GM12878 (cell line): ENCODE results near the gene PAM16. TPM values are rescaled to one million over a fixed set of nuclear protein-coding genes. Genes with fewer than 3 reads are reported as not detected.

ENCODE experiments used
- ATAC-seq: fragments of 200-7000 bp; cut with Tn5 transposase; 3 replicates; pipeline ENCODE4 v1.9.1; 2020; ENCODE audit warnings: mild to moderate bottlenecking, moderate library complexity
- BruUV-seq: library from RNA; stranded (reverse); fragments of 400-500 nt; replicated peaks from 2 replicates; lab custom pipeline; 2021; lab: Mats Ljungman, UMichigan
- CTCF ChIA-PET: fragments of 300-600 bp; sonication (Branson Sonifier 250); formaldehyde crosslinking; extraction: SDS; loops from one replicate; lab custom pipeline; 2021; ENCODE audit warnings: inconsistent platforms; lab: Yijun Ruan, JAX
- POLR2A ChIA-PET: fragments of 350-600 bp; formaldehyde crosslinking; extraction: SDS; loops from one replicate; lab custom pipeline; 2021; ENCODE audit warnings: inconsistent platforms; lab: Charles Lee
- RAD21 ChIA-PET: fragments of 300-600 bp; sonication (Branson Sonifier 250); formaldehyde crosslinking; loops from one replicate; lab custom pipeline; 2023; ENCODE audit warnings: antibody characterized with exemption; ENCODE audit not compliant: unreplicated experiment; lab: Charles Lee
- SMC1A ChIA-PET: fragments of 300-600 bp; sonication (Branson Sonifier 250); formaldehyde crosslinking; loops from one replicate; lab custom pipeline; 2023; ENCODE audit not compliant: unreplicated experiment, uncharacterized antibody; lab: Charles Lee
- DNase-seq: peaks from one replicate; pipeline ENCODE4 v3.0.0-alpha.2; 2011; ENCODE audit warnings: low read depth, low spot score
- FAIRE-seq: peaks from 3 replicates; lab custom pipeline; 2011; peaks lifted over from hg19 to GRCh38; lab: Jason Lieb, UNC
- H2AFZ ChIP-seq: 2 replicates; pipeline ENCODE4 v1.6.0; 2011; ENCODE audit warnings: low read depth, low read length, control low read depth; ENCODE audit not compliant: control insufficient read depth
- H3K27ac ChIP-seq: 2 replicates; pipeline ENCODE4 v1.5.1; 2011; ENCODE audit warnings: control low read depth; ENCODE audit not compliant: control insufficient read depth, insufficient read depth
- H3K27me3 ChIP-seq, 2 experiments: replicated peaks in 1 of 2; 2 replicates each; pipeline versions ENCODE4 v1.6.0 to v1.6.1; 2011; ENCODE audit warnings: low read length in 1 of 2; ENCODE audit not compliant: control insufficient read depth in 2 of 2, insufficient read depth in 2 of 2
- H3K36me3 ChIP-seq, 2 experiments: 2 replicates each; pipeline ENCODE4 v1.5.1; 2011; ENCODE audit warnings: low read length in 1 of 2; ENCODE audit not compliant: control insufficient read depth in 2 of 2, insufficient read depth in 2 of 2
- H3K4me1 ChIP-seq: 2 replicates; pipeline ENCODE4 v1.6.1; 2011; ENCODE audit warnings: mild to moderate bottlenecking, low read length, moderate library complexity, mixed read lengths; ENCODE audit not compliant: control insufficient read depth, insufficient read depth
- H3K4me2 ChIP-seq: 2 replicates; pipeline ENCODE4 v1.6.0; 2011; ENCODE audit warnings: control low read depth; ENCODE audit not compliant: control insufficient read depth, insufficient read depth
- H3K4me3 ChIP-seq: fragments of 200-600 bp; sonication (generic); 2 replicates; pipeline ENCODE4 v1.5.1; 2016
- H3K79me2 ChIP-seq: 2 replicates; pipeline ENCODE4 v1.6.0; 2011; ENCODE audit warnings: low read length; ENCODE audit not compliant: control insufficient read depth, insufficient read depth
- H3K9ac ChIP-seq: 2 replicates; pipeline ENCODE4 v1.8.0; 2011; ENCODE audit warnings: low read length, control low read depth, mixed read lengths; ENCODE audit not compliant: control insufficient read depth, insufficient read depth
- H3K9me3 ChIP-seq: replicated peaks from 3 replicates; pipeline ENCODE4 v1.5.1; 2011; ENCODE audit warnings: mild to moderate bottlenecking, low read length; ENCODE audit not compliant: control insufficient read depth, insufficient read depth
- H4K20me1 ChIP-seq: 2 replicates; pipeline ENCODE4 v1.6.0; 2011; ENCODE audit not compliant: control insufficient read depth, insufficient read depth
- BHLHE40 ChIP-seq, 2 experiments: fragments of 450-650 bp in 1 of 2; IDR thresholded peaks; 2 replicates each; pipeline ENCODE4 v1.6.1; 2011 to 2017; ENCODE audit warnings: low read depth in 2 of 2, borderline replicate concordance in 1 of 2, improper control_type of control experiment in 1 of 2, low read length in 1 of 2, mild to moderate bottlenecking in 1 of 2
- E4F1 ChIP-seq: fragments of 450-650 bp; IDR thresholded peaks from 2 replicates; pipeline ENCODE4 v1.6.1; 2018; ENCODE audit warnings: borderline replicate concordance, mild to moderate bottlenecking; ENCODE audit not compliant: partially characterized antibody
- EZH2 ChIP-seq: IDR thresholded peaks from 2 replicates; pipeline ENCODE4 v1.6.1; 2012; ENCODE audit warnings: low read depth, mild to moderate bottlenecking, control low read depth, inconsistent platforms, low read length, borderline replicate concordance; ENCODE audit not compliant: control insufficient read depth
- GABPA ChIP-seq: IDR thresholded peaks from 2 replicates; pipeline ENCODE4 v1.6.1; 2014; ENCODE audit warnings: antibody characterized with exemption, low read depth, mild to moderate bottlenecking, inconsistent platforms
- HDGF ChIP-seq: fragments of 450-650 bp; IDR thresholded peaks from 2 replicates; pipeline ENCODE4 v1.6.1; 2016; ENCODE audit warnings: antibody characterized with exemption
- MEF2A ChIP-seq: IDR thresholded peaks from 2 replicates; pipeline ENCODE4 v1.6.1; 2011; ENCODE audit warnings: low read depth, mild to moderate bottlenecking, low read length, moderate library complexity; ENCODE audit not compliant: insufficient read depth
- MYB ChIP-seq: fragments of 150-350 bp; IDR thresholded peaks from 2 replicates; pipeline ENCODE4 v1.6.1; 2014; ENCODE audit warnings: mild to moderate bottlenecking, low read depth, low read length, borderline replicate concordance
- NR2F1 ChIP-seq: fragments of 450-650 bp; conservative IDR thresholded peaks from 2 replicates; pipeline ENCODE4 v1.6.1; 2017; ENCODE audit warnings: mild to moderate bottlenecking
- PML ChIP-seq: IDR thresholded peaks from 2 replicates; pipeline ENCODE4 v1.6.1; 2012; ENCODE audit warnings: low read length, inconsistent platforms
- SIN3A ChIP-seq: IDR thresholded peaks from 2 replicates; pipeline ENCODE4 v1.6.1; 2012; ENCODE audit warnings: low read depth, low read length, improper control_type of control experiment
- SMAD1 ChIP-seq: fragments of 450-650 bp; IDR thresholded peaks from 2 replicates; pipeline ENCODE4 v1.6.1; 2018; ENCODE audit warnings: mild to moderate bottlenecking, low read depth; ENCODE audit not compliant: partially characterized antibody
- SMC3 ChIP-seq: IDR thresholded peaks from 2 replicates; pipeline ENCODE4 v1.6.1; 2011; ENCODE audit warnings: low read length, improper control_type of control experiment, borderline replicate concordance
- TCF12 ChIP-seq: IDR thresholded peaks from 2 replicates; pipeline ENCODE4 v1.6.1; 2011; ENCODE audit warnings: low read depth, mild to moderate bottlenecking, low read length
- ZNF384 ChIP-seq: IDR thresholded peaks from 2 replicates; pipeline ENCODE4 v1.6.1; 2012; ENCODE audit warnings: low read depth, mild to moderate bottlenecking, low read length, improper control_type of control experiment, borderline replicate concordance
- ZSCAN29 ChIP-seq: fragments of 450-650 bp; IDR thresholded peaks from 2 replicates; pipeline ENCODE4 v1.6.1; 2017; ENCODE audit warnings: mild to moderate bottlenecking, moderate library complexity
- WGBS: methylation state at CpG from one replicate; pipeline ENCODE4 v1.1.6; 2016; ENCODE audit warnings: low lambda C conversion rate; ENCODE audit not compliant: insufficient replicate concordance, insufficient coverage; ENCODE audit errors: missing lambda C conversion rate; 5-methylcytosine and 5-hydroxymethylcytosine counted together
- in situ Hi-C: fragments of 300-500 bp; cut with MboI; formaldehyde crosslinking; loops from 9 replicates; pipeline ENCODE4 v1.14.3; 2018; ENCODE audit warnings: mixed read lengths
- intact Hi-C: fragments of 100-400 bp; cut with micrococcal nuclease; formaldehyde crosslinking; loops from one replicate; pipeline ENCODE4 v1.14.2; 2022; ENCODE audit not compliant: unreplicated experiment
- polyA plus RNA-seq, 11 experiments: library from polyadenylated mRNA; depleted of rRNA in 4 of 11; unstranded in 6 of 11; stranded (reverse) in 5 of 11; fragments of >200 nt; fragmentation: Nextera tagmentation in 4 of 11; fragmentation: Illumina TruSeq in 1 of 11; extraction: Ambion mirVana in 4 of 11; extraction: Trizol in 1 of 11; gene quantifications; 1 replicate in 1 of 11; 2 replicates in 10 of 11; pipeline versions ENCODE4 v1.2.1 to v1.2.3, GENCODE V29; 2011 to 2016; ENCODE audit warnings: inconsistent platforms in 2 of 11, missing spikeins in 2 of 11, low read depth in 1 of 11
- total RNA-seq, 4 experiments: library from RNA; depleted of rRNA in 3 of 4; stranded (reverse); fragments of >200 nt in 3 of 4; fragmentation: Illumina TruSeq in 1 of 4; extraction: Trizol in 1 of 4; gene quantifications; 2 replicates each; pipeline versions ENCODE4 v1.2.1 to v1.2.3, GENCODE V29; 2013 to 2021
- TF ChIP-seq, protein P1 (sequence below): fragments of 450-650 bp; IDR thresholded peaks from 2 replicates; pipeline ENCODE4 v1.6.1; 2017; ENCODE audit warnings: borderline replicate concordance
- TF ChIP-seq, protein P2 (sequence below): IDR thresholded peaks from 2 replicates; pipeline ENCODE4 v1.6.1; 2011; ENCODE audit warnings: low read depth, mild to moderate bottlenecking, low read length, moderate library complexity, borderline replicate concordance; ENCODE audit errors: extremely low read depth

Gene PAM16
- total and polyA plus RNA-seq, 10 of the 15 experiments (the other 5 are each of a cell fraction or from before 2014, with no cell fraction given), result 18.5 to 94.3 (median 51.5) TPM

DNA sequence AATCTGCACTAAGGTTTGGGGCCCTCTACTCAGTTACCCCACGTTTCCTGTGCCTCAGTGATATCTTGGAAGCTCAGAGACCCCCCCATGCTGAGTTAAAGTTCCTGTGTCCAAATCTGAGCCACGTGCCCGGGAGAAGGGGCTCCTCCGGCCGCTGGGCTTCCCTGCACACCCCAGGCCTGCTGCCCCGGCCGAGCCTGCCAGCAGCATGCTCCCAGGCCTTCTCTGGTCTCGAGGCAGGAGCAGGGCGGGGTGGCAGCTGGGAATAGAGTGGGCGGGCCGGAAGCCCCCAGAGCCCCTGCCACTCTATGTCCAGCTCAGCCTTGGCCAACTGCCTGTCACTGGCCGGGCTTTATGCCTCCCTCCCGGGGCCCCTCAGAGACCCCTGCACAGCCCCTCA lies 14.9 kb upstream of the PAM16 start:
- no peak for FAIRE-seq

More for the DNA sequence above, 14.9 kb upstream of the PAM16 start:
- WGBS, result 95% methylated on average over 13 of the region's 13 CpGs
- Histone ChIP-seq H3K79me2 (no peaks in the 10 kb centered on the region), H3K36me3 (peaks cover 0 to 30% of the 10 kb centered on the region in 2 experiments; a peak in 2 of 4 replicates), H3K4me2 (no peak overlapping the region)
- ChIA-PET RAD21 (interaction anchor here (1.1 kb wide), 1 partner anchor 36 kb away, joined by 4 read pairs; no protein-coding TSS in a partner anchor), CTCF (no interaction called here)
- intact Hi-C loops, result no loop called here
- no peak for DNase-seq
- TF ChIP-seq, protein P1, sequence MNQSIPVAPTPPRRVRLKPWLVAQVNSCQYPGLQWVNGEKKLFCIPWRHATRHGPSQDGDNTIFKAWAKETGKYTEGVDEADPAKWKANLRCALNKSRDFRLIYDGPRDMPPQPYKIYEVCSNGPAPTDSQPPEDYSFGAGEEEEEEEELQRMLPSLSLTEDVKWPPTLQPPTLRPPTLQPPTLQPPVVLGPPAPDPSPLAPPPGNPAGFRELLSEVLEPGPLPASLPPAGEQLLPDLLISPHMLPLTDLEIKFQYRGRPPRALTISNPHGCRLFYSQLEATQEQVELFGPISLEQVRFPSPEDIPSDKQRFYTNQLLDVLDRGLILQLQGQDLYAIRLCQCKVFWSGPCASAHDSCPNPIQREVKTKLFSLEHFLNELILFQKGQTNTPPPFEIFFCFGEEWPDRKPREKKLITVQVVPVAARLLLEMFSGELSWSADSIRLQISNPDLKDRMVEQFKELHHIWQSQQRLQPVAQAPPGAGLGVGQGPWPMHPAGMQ, result no peak
- TF ChIP-seq SMAD1, result no peak
- TF ChIP-seq HDGF, result no peak
- TF ChIP-seq EZH2, result no peak
- TF ChIP-seq BHLHE40 (IDR thresholded peaks at IDR 0.05; ENCODE audit: borderline replicate concordance in 1 of 2, low read depth in 2 of 2, low read length in 1 of 2), result no peak
- no peak for TF ChIP-seq ZSCAN29
- no peak for TF ChIP-seq NR2F1
- no peak for TF ChIP-seq TCF12
- TF ChIP-seq MYB, result no peak
- TF ChIP-seq, protein P2, sequence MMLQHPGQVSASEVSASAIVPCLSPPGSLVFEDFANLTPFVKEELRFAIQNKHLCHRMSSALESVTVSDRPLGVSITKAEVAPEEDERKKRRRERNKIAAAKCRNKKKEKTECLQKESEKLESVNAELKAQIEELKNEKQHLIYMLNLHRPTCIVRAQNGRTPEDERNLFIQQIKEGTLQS, result no peak
- TF ChIP-seq E4F1, result no peak
- no peak for TF ChIP-seq SIN3A
- TF ChIP-seq GABPA, result no peak
- TF ChIP-seq MEF2A, result no peak
- no peak for TF ChIP-seq PML
- no peak for TF ChIP-seq SMC3
- TF ChIP-seq ZNF384, result no peak
- TF ChIP-seq, all 136 proteins: peak for 0
- no peak overlapping the region for H3K9ac ChIP-seq
- H3K27me3 ChIP-seq, result no peaks in the 10 kb centered on the region
- POLR2A ChIA-PET, result interaction anchor here (0.7 kb wide), 1 partner anchor 1478 kb away, joined by 6 read pairs; no protein-coding TSS in a partner anchor
- H4K20me1 ChIP-seq, result no peaks in the 10 kb centered on the region
- in situ Hi-C loops, result no loop called here
- no peak for ATAC-seq
- no peak overlapping the region for H3K4me3 ChIP-seq
- no peak overlapping the region for H2AFZ ChIP-seq
- no peaks in the 10 kb centered on the region for H3K9me3 ChIP-seq
- no TSS peak for BruUV-seq
- SMC1A ChIA-PET, result no interaction called here
- no peak overlapping the region for H3K27ac ChIP-seq
- H3K4me1 ChIP-seq, result peaks cover 7% of the 10 kb centered on the region
